GM18526 (cell line): Measurements from ENCODE around the gene CSNK1D.

ENCODE experiments used
- POLR2A ChIP-seq: IDR thresholded peaks from 3 replicates; pipeline ENCODE4 v1.6.1; 2011; ENCODE audit not compliant: insufficient read length; ENCODE audit errors: extremely low read depth

CSNK1D gene

DNA sequence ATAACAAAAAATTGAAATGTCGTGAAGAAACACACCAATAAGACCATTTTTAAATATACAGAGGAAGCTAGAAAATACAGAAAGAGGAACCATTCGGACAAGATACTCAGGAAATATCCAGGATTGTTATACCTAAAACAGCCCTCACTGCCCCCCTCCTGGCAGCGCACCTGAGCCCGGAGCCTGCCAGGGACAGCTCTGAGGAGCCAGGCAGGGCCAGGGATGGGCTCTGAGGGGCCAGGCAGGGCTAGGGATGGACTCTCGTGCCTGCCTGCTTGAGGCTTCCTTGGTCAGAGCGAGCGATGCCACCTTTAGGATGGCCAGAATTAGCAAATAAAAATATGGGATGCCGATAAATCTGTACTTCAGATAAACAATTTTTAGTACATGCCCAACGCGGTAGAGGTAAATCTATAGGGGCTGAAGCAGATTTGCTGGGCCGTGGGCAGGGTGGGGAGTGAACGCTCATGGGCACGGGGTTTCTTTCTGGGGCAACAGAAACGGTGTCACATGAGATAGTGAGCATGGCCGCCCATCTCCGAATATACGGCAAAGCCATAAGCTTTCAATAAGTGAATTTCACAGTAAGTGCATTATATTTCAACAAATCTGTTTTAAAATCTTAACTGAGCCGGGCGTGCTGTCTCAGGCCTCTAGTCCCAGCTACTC lies 18.2 kb upstream of the CSNK1D start:
- no peak for TF ChIP-seq POLR2A

DNA sequence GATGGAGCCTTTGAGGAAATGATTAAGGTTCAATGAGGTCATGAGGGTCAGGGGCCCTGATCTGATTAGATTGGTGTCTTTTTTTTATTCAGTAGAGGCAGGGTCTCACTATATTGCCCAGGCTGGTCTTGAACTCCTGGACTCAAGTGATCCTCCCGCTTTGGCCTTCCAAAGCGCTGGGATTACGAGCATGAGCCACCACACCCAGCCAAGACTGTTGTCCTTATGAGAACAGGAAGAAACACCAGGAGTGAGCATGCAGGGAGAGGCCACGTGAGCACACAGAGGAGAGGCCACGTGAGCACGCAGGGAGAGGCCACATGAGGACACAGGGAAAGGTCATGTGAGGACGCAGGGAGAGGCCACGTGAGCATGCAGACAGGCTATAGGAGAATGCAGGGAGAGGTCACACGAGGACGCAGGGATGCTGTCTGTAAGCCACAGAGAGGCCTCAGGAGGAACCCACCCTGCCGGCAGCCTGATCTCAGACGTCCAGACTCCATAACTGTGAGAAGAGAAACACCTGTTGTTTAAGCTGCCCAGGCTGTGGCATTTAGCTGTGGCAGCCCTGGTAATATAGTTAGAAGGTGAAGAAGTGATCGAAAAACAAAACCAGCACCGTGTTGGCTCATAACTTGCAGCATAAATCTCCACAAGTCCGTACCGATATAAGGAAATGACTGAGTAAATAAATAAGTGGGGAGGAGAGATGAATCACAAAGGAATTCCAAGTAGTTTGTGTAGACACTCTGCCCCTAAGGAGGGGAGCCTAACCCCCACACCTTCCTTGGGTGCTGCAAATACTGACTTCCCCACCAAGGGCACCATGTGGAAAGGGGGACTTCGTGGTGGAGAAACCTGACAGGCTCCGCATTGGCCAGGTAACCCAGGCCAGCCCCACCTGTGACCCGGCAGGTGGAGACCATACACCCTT lies 14.6 kb upstream of the CSNK1D start:
- no peak for TF ChIP-seq POLR2A

DNA sequence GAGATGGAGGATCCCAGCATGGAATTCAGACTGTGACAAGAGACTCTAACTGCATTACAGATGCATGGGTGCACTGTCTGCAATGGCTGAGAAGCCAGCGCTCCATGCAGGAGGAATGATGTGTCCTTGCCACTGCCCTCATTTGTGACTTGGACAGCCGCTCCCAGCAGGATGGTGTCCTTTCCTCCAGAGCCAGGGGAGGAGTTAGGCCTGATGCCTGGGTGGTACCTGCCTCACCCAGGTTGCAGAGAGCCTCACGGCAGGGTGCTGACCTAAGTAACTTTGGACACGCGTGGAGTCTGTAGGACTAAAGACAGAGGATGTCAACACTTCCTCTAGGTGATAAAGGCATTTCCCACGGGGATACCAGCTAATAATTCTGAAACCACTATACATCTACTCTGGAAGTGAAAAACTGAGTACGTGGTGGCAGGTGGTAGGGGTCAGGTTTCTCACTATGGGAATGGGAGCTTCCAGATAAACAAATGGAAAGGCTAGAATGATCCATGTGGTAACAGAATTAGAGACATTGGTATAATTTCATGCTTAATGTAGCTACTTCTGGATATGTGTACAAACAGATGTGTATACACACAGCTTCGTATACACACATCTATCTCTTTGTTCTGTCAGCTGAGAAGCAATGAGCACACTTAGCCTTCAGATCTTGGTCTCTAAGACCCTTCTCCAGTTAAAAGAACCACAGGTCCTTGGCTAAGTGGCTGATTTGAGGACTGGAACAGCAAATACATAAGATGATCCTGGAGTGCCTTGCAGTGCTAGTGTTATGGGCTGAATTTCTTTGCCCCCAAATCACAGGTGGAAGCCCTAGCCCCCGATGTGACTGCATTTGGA lies 13.7 kb upstream of the CSNK1D start:
- no peak for TF ChIP-seq POLR2A

DNA sequence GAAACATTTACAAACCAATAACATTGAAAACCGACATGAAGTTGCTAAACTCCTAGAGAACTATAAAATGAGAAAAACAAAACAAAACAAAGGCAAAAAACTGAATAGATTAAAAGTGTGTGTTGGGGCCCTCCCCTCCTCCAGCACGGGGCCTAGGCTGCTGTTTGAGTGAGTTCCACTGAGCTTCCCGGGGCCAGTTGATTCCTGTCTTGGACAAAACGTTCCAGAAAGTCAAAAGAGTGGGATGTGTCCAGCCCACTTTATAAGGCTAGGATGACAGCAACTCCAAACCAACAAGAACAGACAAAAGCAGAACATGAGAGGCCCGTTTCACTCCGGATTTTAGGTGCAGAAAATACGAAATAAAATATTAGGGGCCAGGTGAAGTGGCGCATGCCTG lies 11.6 kb upstream of the CSNK1D start:
- no peak for TF ChIP-seq POLR2A

DNA sequence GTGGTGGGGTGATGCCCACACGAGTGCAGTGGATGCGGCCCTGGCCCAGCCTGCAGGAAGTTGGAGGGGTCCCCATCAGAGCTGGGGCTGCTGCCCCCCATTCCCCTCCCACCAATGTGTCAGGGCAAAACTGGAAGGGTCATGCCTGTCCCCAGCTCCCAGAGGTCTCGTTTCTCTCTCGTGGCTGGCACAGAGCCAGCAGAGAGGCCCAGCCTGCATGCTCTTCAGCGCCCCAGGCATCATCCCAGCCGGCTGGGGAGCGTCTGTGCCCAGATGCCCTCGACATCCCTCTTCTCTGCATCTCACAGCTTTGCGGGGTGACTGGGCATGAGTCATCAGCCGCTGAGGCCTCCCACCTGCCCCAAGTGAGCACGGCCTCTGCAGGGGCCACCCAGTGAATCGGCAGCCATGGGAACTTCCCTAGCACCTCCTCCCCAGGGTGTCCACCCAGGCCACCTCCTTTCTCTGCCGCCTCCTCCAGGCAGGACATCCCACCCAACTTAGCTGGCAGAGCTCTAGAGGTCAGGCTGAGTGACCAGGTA lies 9.8 kb upstream of the CSNK1D start:
- no peak for TF ChIP-seq POLR2A

DNA sequence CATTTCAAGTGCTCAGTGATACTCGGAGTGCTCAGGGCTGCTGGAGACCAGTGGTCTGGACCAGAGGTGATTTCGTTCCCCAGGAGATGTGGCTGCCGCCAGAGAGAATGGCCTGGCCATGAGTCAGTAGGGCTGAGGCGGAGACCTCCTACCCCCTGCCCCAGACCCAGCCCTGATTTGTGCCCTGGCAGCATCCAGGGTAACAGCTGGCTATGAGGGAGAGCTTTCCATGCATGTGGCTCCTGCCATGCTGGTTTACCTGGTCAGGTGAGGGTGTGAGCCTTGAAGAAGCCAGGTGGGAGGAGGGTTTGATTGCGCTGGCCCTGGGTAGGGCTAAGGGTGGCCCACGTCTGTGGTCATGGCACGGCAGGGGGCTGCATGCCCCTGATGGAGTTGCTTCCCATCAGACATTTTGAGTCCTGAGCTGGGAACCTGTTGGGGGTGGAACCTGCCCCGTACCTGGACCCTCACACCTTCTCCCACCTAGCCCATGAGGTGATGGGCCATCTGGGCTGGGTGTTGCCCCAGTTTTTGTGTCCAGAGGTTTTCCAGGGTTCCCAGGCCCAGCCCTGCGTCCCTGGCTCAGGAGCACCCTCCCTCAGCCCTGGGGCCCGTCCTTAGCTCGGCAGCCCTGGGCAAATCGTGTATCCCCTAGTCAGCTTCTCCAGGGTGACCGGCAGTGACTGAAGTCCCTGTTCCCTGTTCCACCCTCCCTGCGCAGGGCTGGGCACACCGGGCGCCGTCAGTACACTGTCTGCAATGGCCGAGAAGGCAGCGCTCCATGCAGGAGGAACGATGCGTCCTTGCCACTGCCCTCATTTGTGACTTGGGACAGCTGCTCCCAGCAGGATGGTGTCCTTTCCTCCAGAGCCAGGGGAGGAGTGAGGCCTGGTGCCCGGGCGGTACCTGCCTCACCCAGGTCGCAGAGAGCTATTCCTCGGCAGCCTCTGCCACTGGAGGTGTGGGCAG lies 9.0 kb upstream of the CSNK1D start:
- TF ChIP-seq POLR2A: no peak

DNA sequence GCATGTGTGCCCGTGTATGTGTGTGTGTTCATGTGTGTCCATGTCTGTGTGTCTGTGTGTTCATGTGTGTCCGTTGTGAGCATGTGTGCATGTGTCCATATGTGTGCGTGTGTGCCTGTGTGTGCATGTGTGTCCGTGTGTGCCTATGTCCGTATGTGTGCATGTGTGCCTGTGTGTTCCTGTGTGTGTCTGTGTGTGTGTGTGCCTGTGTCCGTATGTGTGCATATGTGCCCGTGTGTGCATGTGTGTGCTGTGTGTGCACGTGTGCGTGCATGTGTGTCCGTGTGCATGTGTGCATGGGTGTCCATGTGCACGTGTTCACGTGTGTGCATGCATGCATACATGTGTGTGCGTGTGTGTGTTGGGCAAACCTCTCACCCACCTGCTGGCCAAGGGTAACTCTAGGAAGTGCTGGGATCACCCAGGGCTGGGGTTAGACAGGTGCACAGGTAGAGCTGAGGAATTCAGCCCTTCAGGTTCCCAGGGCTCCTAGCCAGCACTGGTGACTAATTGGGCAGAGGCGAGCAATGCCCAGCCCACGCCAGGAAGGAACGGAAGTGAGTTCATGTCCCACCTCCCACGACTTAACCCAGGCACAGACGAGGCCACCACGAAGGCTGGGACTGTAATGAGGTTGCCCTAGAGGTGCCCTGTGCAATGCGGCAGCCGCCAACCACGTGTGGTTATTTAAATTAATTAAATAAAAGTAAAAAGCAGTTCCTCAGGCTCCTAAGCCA lies 8.2 kb upstream of the CSNK1D start:
- TF ChIP-seq POLR2A: no peak

DNA sequence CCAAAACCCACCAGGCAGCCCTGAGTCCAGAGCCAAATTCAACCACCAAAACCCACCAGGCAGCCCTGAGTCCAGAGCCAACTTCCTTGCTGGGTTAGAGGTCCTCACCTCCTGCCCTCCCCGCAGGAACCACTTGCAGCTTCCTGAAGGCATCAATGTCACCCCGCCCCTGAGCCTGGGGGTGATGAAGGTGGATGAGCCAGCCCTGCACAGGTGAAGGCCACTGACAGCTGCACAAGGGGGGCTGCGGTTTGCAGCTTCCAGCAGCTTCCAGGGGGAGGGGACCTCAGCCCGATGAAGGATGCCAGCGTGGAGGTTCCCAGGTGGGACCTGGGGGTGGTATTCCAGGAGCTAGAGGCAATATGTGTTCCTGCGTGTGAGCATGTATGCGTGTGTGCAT lies 7.6 kb upstream of the CSNK1D start:
- TF ChIP-seq POLR2A: no peak

DNA sequence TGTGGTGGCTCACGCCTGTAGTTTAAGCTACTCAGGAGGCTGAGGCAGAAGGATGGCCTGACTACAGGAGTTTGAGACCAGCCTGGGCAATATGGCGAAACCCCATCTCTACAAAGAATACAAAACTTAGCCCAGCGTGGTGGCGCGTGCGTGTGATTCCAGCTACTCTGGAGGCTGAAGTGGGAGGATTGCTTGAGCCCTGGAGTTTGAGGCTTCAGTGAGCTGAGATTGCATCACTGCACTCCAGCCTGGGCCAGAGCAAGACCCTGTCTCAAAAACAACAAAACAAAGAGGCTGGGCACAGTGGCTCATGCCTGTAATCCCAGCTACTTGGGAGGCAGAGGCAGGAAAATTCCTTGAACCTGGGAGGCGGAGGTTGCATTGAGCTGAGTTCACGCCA lies 7.0 kb upstream of the CSNK1D start:
- TF ChIP-seq POLR2A: no peak

DNA sequence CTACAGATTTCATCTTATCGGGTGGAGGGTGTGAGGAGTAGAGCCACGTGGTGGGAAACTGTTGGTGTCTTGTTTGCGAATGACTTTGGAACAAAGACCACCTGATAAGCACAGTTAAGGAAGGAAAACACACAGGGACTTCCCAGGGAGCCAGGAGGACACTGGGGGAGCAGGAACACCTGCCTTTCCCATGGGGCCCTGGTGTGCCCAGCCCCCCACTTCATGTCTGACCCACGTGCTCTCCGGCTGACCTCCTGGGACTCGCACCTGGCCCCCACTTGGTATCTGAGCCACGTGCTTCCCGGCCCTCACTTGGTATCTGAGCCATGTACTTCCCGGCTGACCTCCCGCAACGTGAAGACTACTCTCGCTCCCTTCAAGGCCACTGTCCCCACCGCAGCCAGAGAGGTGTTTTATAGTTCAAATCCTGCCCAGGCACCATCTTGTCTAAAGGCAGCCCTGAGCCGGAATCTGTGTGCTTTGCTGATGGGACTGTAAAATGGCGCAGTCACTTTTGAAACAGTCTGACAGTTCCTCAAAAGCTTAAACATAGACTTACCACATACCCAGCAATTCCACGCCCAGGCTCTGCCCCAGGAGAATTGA lies 5.4 kb upstream of the CSNK1D start:
- no peak for TF ChIP-seq POLR2A

DNA sequence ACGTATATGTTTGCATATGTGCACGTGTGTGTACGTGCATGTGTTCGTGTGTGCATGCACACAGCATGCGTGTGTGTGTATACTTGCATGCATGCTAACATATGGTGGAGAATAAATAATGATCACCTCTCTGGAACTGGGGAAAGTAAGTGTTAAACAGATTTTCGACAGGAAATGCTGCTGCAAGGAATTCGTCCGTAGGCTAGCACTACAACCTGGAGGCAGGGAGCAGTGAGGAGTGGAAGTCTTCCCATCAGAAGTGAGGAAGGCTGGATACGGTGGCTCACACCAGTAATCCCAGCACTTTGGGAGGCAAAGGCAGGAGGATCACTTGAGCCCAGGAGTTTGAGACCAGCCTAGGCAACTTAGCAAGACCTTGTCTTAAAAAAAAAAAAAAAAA lies 4.8 kb upstream of the CSNK1D start:
- TF ChIP-seq POLR2A: no peak

DNA sequence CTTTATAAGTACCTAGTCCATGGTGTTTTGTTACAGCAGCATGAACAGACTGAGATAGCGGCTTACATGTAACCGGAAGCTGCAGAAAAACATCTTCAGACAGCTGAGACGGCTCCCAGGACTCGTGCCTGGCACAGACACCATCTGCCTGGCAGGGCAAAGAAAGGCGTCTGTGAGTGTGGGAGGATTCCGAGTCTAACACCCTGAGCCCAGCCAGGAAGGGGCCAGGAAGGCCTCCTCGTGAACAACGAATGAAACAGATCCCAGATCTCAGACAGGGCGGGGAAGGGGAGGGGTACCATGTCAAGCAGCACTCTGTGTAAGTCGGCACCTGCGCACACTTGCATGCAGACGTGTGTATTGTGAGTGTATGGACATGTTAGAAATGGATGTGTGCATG lies 4.4 kb upstream of the CSNK1D start:
- no peak for TF ChIP-seq POLR2A

DNA sequence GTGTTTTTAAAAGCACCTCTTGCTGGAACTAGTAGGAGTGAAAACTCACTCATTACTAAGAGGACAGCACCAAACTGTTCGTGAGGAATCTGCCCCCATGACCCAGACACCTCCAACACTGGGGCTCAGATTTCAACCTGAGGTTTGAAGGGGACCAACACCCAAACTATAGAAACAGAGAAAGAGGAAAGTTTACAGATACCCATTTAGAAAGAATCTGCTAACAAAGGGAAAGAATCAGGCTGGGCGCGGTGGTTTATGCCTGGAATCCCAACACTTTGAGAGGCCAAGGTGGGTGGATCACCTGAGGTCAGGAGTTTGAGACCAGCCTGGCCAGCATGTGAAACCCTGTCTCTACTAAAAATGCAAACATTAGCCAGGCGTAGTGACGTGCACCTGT lies 3.4 kb upstream of the CSNK1D start:
- TF ChIP-seq POLR2A: no peak
